ENCODE measurements around the gene TRPM3.

DNA sequence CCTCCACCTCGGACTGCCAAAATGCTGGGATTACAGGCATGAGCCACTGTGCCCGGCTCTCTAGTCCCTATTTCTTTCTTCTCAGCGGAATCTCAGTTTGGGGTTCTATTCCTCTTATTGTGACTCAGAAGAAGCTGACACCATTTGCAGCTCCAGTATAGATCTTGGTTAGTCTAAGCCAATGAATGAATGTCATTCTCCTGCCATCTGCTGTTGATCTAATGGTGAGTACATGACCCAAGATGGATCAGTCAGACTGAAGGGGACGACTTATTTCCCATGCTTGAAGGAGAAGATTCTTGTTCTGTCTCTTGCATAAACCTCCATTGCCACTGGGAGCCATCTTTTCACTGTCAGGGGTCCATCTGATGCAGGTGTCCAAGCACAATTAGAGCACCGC lies 630.9 kb downstream of the TRPM3 start:
- TF ChIP-seq, protein P1, sequence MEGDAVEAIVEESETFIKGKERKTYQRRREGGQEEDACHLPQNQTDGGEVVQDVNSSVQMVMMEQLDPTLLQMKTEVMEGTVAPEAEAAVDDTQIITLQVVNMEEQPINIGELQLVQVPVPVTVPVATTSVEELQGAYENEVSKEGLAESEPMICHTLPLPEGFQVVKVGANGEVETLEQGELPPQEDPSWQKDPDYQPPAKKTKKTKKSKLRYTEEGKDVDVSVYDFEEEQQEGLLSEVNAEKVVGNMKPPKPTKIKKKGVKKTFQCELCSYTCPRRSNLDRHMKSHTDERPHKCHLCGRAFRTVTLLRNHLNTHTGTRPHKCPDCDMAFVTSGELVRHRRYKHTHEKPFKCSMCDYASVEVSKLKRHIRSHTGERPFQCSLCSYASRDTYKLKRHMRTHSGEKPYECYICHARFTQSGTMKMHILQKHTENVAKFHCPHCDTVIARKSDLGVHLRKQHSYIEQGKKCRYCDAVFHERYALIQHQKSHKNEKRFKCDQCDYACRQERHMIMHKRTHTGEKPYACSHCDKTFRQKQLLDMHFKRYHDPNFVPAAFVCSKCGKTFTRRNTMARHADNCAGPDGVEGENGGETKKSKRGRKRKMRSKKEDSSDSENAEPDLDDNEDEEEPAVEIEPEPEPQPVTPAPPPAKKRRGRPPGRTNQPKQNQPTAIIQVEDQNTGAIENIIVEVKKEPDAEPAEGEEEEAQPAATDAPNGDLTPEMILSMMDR (IDR thresholded peaks at IDR 0.05; ENCODE audit: low read length) = no peak
- TF ChIP-seq EZH2 (optimal IDR thresholded peaks at IDR 0.05; ENCODE audit: low read depth, low read length) = no peak
